Measurements from ENCODE around the gene COL6A5. TPM values are rescaled to one million over a fixed set of nuclear protein-coding genes. Genes with fewer than 3 reads are reported as not detected.
"Not testable (repeated sequence)": the region's sequence is repeated elsewhere in the genome, so short reads cannot be mapped to it uniquely, and the experiment has no call there.

Gene COL6A5
- total and polyA plus RNA-seq, 2 donors: 5.0 to 6.1 TPM

GRCh38 chr3:130429713-130430023 lies 84.2 kb downstream of the COL6A5 start:
- H3K4me3 ChIP-seq (ENCODE audit: low read depth, low read length): no peak overlapping the region
- H3K36me3 ChIP-seq (ENCODE audit: insufficient read depth): no peaks in the 10 kb centered on the region
- no peaks in the 10 kb centered on the region for H3K4me1 ChIP-seq (ENCODE audit: insufficient read depth)
- 41% methylated on average over 2 of the region's 2 CpGs for WGBS
- no peak overlapping the region for H3K27ac ChIP-seq (ENCODE audit: low read depth)
- no peak for DNase-seq (ENCODE audit: extremely low spot score)

DNA sequence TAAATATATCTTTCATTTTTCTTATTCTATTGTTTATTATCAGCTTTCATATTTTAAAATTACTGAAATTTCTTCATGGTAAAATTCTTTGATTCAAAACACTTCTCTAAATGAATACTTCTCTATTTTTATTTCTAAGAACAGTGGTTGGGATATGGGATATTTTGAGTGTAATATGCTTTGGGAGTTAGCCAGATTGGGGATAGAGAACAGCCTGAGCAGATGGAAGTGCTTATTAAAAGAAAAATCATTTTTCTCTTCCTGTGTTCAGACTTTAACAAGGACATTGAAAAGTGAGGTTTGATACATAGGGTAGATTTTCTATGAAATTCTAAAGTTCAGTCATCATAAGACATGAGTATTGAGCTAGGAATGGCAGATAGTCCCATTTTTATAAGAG lies 84.8 kb downstream of the COL6A5 start:
- H3K36me3 ChIP-seq (ENCODE audit: insufficient read depth): no peaks in the 10 kb centered on the region
- no peak overlapping the region for H3K27ac ChIP-seq (ENCODE audit: low read depth)
- no peaks in the 10 kb centered on the region for H3K4me1 ChIP-seq (ENCODE audit: insufficient read depth)
- H3K4me3 ChIP-seq (ENCODE audit: low read depth, low read length): no peak overlapping the region
- no peak for DNase-seq (ENCODE audit: extremely low spot score)

DNA sequence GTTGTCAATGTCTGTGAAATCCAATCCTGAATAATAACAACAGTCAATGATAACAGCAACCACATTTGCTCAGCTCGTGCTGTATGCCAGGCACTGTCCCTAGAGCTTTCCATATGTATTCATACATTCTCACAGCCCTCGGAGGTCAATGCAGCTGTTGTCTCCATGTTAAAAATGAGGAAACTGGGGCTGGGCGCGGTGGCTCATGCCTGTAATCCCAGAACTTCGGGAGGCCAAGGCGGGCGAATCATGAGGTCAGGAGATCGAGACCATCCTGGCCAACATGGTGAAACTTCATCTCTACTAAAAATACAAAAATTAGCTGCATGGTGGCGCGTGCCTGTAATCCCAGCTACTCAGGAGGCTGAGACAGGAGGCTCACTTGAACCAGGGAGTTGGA lies 86.6 kb downstream of the COL6A5 start:
- WGBS: 89% methylated on average over 10 of the region's 10 CpGs
- not testable (repeated sequence) for H3K36me3 ChIP-seq (ENCODE audit: insufficient read depth); H3K27ac ChIP-seq (ENCODE audit: low read depth); DNase-seq (ENCODE audit: extremely low spot score); H3K4me3 ChIP-seq (ENCODE audit: low read depth, low read length); H3K4me1 ChIP-seq (ENCODE audit: insufficient read depth)

GRCh38 chr3:130433306-130433705 lies 87.8 kb downstream of the COL6A5 start:
- H3K4me3 ChIP-seq (ENCODE audit: low read depth, low read length): no peak overlapping the region
- H3K4me1 ChIP-seq (ENCODE audit: insufficient read depth): no peaks in the 10 kb centered on the region
- no peak for DNase-seq (ENCODE audit: extremely low spot score)
- 42% methylated on average over 1 of the region's 1 CpG for WGBS
- no peak overlapping the region for H3K27ac ChIP-seq (ENCODE audit: low read depth)
- no peaks in the 10 kb centered on the region for H3K36me3 ChIP-seq (ENCODE audit: insufficient read depth)

DNA sequence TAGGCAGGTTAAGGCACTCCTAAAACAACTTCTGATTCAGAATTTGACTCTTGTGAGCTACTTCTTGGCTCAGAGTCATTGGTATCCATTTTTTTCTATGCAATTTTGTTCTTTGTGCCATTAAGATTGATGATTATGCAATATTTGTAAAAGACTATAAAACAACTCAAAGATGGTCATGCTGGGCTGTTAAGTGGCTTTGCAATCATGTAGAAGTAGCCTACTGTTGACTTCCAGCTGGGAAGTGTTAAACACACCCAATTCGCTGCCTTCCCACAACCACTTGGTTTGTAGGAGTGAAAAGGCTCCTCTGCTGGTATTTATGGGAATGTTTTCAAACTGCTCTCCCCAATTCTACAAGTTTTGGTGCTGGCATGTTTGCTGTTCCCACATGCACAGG lies 96.8 kb downstream of the COL6A5 start:
- H3K36me3 ChIP-seq (ENCODE audit: insufficient read depth): no peaks in the 10 kb centered on the region
- 38% methylated on average over 1 of the region's 1 CpG for WGBS

DNA sequence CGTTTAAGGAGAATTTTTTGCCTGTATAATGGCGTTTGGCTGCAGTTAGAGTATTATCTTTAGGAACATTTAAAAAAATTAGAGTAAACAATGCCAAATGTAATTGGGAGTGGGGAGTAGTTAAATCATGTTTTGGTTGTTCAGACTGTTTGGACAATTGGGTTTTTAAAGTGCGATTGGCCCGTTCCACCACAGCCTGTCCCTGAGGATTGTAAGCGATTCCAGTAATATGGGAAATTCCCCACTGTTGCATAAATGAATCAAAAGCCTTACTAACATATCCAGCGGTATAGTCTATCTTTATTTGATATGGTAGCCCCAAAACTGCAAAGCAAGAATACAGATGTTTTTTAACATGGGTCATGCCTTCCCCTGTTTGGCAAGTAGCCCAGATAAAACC lies 101.4 kb downstream of the COL6A5 start:
- not testable (repeated sequence) for H3K36me3 ChIP-seq (ENCODE audit: insufficient read depth); H3K4me3 ChIP-seq (ENCODE audit: low read depth, low read length); H3K27ac ChIP-seq (ENCODE audit: low read depth); DNase-seq (ENCODE audit: extremely low spot score); H3K4me1 ChIP-seq (ENCODE audit: insufficient read depth)
- WGBS: 73% methylated on average over 6 of the region's 6 CpGs

More for the DNA sequence above, 96.8 kb downstream of the COL6A5 start:
- no peak overlapping the region for H3K4me3 ChIP-seq (ENCODE audit: low read depth, low read length)
- no peak for DNase-seq (ENCODE audit: extremely low spot score)
- H3K27ac ChIP-seq (ENCODE audit: low read depth): no peak overlapping the region
- H3K4me1 ChIP-seq (ENCODE audit: insufficient read depth): no peaks in the 10 kb centered on the region

- WGBS: 60% methylated on average over 8 of the region's 8 CpGs
- H3K4me1 ChIP-seq (ENCODE audit: insufficient read depth); H3K4me3 ChIP-seq (ENCODE audit: low read depth, low read length); DNase-seq (ENCODE audit: extremely low spot score); H3K36me3 ChIP-seq (ENCODE audit: insufficient read depth); H3K27ac ChIP-seq (ENCODE audit: low read depth): not testable (repeated sequence)
Measured at GRCh38 chr3:130448155-130448554, 102.7 kb downstream of the COL6A5 start.

GRCh38 chr3:130456540-130456939 lies 111.1 kb downstream of the COL6A5 start:
- WGBS: 56% methylated on average over 1 of the region's 1 CpG
- Histone ChIP-seq H3K27ac (ENCODE audit: low read depth) (no peak overlapping the region), H3K4me1 (ENCODE audit: insufficient read depth) (no peaks in the 10 kb centered on the region)

GRCh38 chr3:130457671-130458070 lies 112.2 kb downstream of the COL6A5 start:
- no peaks in the 10 kb centered on the region for H3K4me1 ChIP-seq (ENCODE audit: insufficient read depth)
- H3K4me3 ChIP-seq (ENCODE audit: low read depth, low read length): no peak overlapping the region
- WGBS: 38% methylated on average over 1 of the region's 1 CpG
- H3K36me3 ChIP-seq (ENCODE audit: insufficient read depth): no peaks in the 10 kb centered on the region
- DNase-seq (ENCODE audit: extremely low spot score): no peak
- H3K27ac ChIP-seq (ENCODE audit: low read depth): no peak overlapping the region

More at GRCh38 chr3:130456540-130456939, 111.1 kb downstream of the COL6A5 start:
- Histone ChIP-seq H3K4me3 (ENCODE audit: low read depth, low read length) (no peak overlapping the region), H3K36me3 (ENCODE audit: insufficient read depth) (no peaks in the 10 kb centered on the region)
- no peak for DNase-seq (ENCODE audit: extremely low spot score)

- no peaks in the 10 kb centered on the region for H3K36me3 ChIP-seq (ENCODE audit: insufficient read depth)
- no peak overlapping the region for H3K27ac ChIP-seq (ENCODE audit: low read depth)
- DNase-seq (ENCODE audit: extremely low spot score): no peak
- H3K4me3 ChIP-seq (ENCODE audit: low read depth, low read length): no peak overlapping the region
- H3K4me1 ChIP-seq (ENCODE audit: insufficient read depth): no peaks in the 10 kb centered on the region
Measured at GRCh38 chr3:130459944-130460343, 114.5 kb downstream of the COL6A5 start.

DNA sequence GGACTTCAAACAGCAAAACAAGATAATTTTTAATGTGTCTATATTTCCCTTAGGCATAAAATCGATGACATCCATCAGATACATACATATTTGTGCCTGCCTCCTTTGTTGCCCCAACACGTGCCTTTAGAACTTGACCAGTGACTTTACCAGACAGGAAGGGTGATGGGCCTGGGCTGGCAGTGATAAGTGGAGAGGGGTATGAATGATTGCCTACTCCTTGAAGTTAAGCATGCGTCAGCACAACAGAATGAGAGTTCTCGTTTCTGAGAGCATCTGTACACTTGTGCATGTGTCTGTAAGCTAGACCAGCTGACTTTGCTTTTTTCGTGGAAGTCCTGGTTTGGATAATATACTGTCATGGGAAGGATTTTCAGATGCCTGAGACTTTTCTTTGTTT lies 116.6 kb downstream of the COL6A5 start:
- Histone ChIP-seq H3K4me1 (ENCODE audit: insufficient read depth) (no peaks in the 10 kb centered on the region), H3K27ac (ENCODE audit: low read depth) (no peak overlapping the region), H3K4me3 (ENCODE audit: low read depth, low read length) (no peak overlapping the region), H3K36me3 (ENCODE audit: insufficient read depth) (no peaks in the 10 kb centered on the region)
- 72% methylated on average over 5 of the region's 5 CpGs for WGBS
- DNase-seq (ENCODE audit: extremely low spot score): no peak

GRCh38 chr3:130463221-130463620 lies 117.7 kb downstream of the COL6A5 start:
- H3K4me3 ChIP-seq (ENCODE audit: low read depth, low read length): no peak overlapping the region
- DNase-seq (ENCODE audit: extremely low spot score): no peak
- WGBS: 42% methylated on average over 1 of the region's 1 CpG
- no peak overlapping the region for H3K27ac ChIP-seq (ENCODE audit: low read depth)
- H3K4me1 ChIP-seq (ENCODE audit: insufficient read depth): no peaks in the 10 kb centered on the region
- no peaks in the 10 kb centered on the region for H3K36me3 ChIP-seq (ENCODE audit: insufficient read depth)

DNA sequence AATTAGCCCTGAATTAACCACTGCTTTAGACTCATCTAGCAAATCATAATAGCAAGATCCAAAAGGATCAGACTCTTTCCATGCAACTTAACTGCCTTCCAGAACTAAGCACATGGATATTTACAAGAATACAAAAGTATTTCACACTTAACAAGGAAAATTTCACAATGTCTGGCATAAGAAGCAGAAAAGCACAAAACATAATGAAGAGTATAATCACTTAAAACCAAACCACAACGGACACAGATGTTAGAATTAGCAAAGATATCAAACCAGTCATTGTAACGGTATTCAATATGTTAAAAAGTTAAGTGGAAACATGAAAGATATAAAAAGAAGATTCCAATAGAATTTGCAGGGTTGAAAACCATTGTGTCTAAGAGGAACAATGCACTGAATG lies 120.0 kb downstream of the COL6A5 start:
- Histone ChIP-seq H3K4me3 (ENCODE audit: low read depth, low read length) (no peak overlapping the region), H3K36me3 (ENCODE audit: insufficient read depth) (no peaks in the 10 kb centered on the region), H3K4me1 (ENCODE audit: insufficient read depth) (no peaks in the 10 kb centered on the region), H3K27ac (ENCODE audit: low read depth) (no peak overlapping the region)
- DNase-seq (ENCODE audit: extremely low spot score): no peak
- 77% methylated on average over 2 of the region's 2 CpGs for WGBS

DNA sequence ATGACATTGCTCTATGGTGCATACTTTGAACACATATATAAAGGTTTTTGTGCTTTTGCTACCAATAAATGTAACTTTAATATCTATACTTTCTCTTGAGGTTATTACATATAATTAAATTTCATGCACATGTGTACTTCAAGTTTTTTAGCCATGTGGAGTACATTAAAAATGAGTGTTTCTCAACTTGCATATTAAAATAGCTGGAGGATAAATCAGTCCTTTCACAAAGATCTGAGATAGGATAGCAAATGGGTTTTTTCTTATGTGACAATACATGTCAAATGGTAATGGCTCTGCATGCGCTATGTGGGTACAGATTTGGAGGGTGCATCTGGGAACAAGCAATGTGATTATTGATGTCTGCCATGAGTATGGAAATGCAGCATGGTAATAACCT lies 122.8 kb downstream of the COL6A5 start:
- H3K36me3 ChIP-seq (ENCODE audit: insufficient read depth): no peaks in the 10 kb centered on the region
- WGBS: 97% methylated on average over 1 of the region's 1 CpG
- no peak overlapping the region for H3K27ac ChIP-seq (ENCODE audit: low read depth)
- DNase-seq (ENCODE audit: extremely low spot score): no peak
- no peak overlapping the region for H3K4me3 ChIP-seq (ENCODE audit: low read depth, low read length)
- H3K4me1 ChIP-seq (ENCODE audit: insufficient read depth): no peaks in the 10 kb centered on the region

- H3K27ac ChIP-seq (ENCODE audit: low read depth): no peak overlapping the region
- no peaks in the 10 kb centered on the region for H3K4me1 ChIP-seq (ENCODE audit: insufficient read depth)
- no peak for DNase-seq (ENCODE audit: extremely low spot score)
- H3K4me3 ChIP-seq (ENCODE audit: low read depth, low read length): no peak overlapping the region
- 32% methylated on average over 3 of the region's 3 CpGs for WGBS
- no peaks in the 10 kb centered on the region for H3K36me3 ChIP-seq (ENCODE audit: insufficient read depth)
Measured at GRCh38 chr3:130470126-130470525, 124.7 kb downstream of the COL6A5 start.
